OCI-LY3 (cell line): Measurements from ENCODE around the gene MYO16.
A peak's percentile ranks its signal among the peaks of the same experiment; 100 is the strongest.

Experiments used
- H2AFZ ChIP-seq: fragments of 200-600, 300-600 bp; shearing (Covaris generic); 2 replicates; pipeline ENCODE4 v1.6.0; 2014; ENCODE audit warnings: antibody characterized with exemption, low read depth, low read length
- H3K27ac ChIP-seq: fragments of 200-600, 300-600 bp; sonication (generic); 2 replicates; pipeline ENCODE4 v1.5.1; 2014; ENCODE audit warnings: mild to moderate bottlenecking, low read length, moderate library complexity, mixed read lengths
- H3K27me3 ChIP-seq: fragments of 200-600, 300-600 bp; sonication (generic); 2 replicates; pipeline ENCODE4 v1.6.1; 2014; ENCODE audit warnings: low read depth, low read length, mixed read lengths
- H3K36me3 ChIP-seq: fragments of 200-600, 300-600 bp; sonication (generic); replicated peaks from 2 replicates; pipeline ENCODE3; 2014; ENCODE audit warnings: low read depth, low read length, mixed read lengths
- H3K4me1 ChIP-seq: fragments of 300-600, 200-600 bp; sonication (generic); 2 replicates; pipeline ENCODE4 v1.6.1; 2014; ENCODE audit warnings: low read length, mixed read lengths
- H3K4me2 ChIP-seq: fragments of 200-600, 300-600 bp; sonication (generic); 2 replicates; pipeline ENCODE4 v1.6.1; 2014; ENCODE audit warnings: low read length, mixed read lengths
- H3K4me3 ChIP-seq: fragments of 300-600, 200-600 bp; sonication (generic); 2 replicates; pipeline ENCODE4 v1.5.1; 2014; ENCODE audit warnings: antibody characterized with exemption, mild to moderate bottlenecking, low read length, moderate library complexity
- H3K79me2 ChIP-seq: fragments of 300-600, 200-600 bp; shearing (Covaris generic); 2 replicates; pipeline ENCODE4 v1.6.1; 2014; ENCODE audit warnings: mild to moderate bottlenecking, low read length, mixed read lengths
- H3K9ac ChIP-seq: fragments of 300-600, 200-600 bp; shearing (Covaris generic); 2 replicates; pipeline ENCODE4 v1.6.0; 2014; ENCODE audit warnings: mild to moderate bottlenecking, low read length, moderate library complexity
- H3K9me3 ChIP-seq: fragments of 200-600, 300-600 bp; shearing (Covaris generic); 2 replicates; pipeline ENCODE4 v1.6.1; 2014; ENCODE audit warnings: low read length, mixed read lengths; ENCODE audit not compliant: insufficient read depth
- H4K20me1 ChIP-seq: fragments of 200-600, 300-600 bp; sonication (generic); 2 replicates; pipeline ENCODE4 v1.6.1; 2016; ENCODE audit warnings: low read length, mixed read lengths; ENCODE audit not compliant: insufficient read depth
- CTCF ChIP-seq: fragments of 200-600, 300-600 bp; sonication (generic); IDR thresholded peaks from 2 replicates; pipeline ENCODE4 v1.5.1; 2014; ENCODE audit warnings: antibody characterized with exemption, low read length, low read depth
- EZH2phosphoT487 ChIP-seq: fragments of 200-600 bp; shearing (Covaris generic); IDR thresholded peaks from 2 replicates; pipeline ENCODE4 v1.6.1; 2018; ENCODE audit warnings: antibody characterized with exemption, mixed run types, low read depth

Gene MYO16

DNA sequence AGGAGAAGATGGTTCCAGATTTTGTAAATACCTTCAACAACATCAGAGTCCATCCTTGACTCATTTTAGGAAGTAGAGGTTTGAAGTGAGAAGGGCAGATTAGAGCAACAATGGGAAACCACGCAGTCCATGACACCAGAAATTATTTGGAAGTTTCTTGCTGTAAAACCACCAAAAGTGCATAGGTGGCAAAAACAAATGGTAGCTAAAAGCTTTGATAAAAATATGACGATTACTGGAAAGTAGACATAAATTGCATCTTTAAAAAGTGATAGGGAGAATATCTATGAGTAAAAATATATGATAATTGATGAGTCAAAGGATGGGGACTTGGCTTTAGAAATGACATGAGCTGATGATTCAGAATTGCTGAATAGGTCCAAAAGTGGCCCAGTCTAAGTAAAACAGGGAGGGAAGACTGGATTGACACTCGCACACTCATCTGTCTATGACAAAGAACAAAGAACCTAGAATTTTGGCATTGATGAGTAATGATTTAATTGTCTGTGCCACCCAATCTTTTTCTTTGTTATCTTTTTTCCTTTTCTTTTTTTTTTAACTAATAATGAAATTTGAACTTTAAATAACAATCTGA, 472.2 kb downstream of the MYO16 start:
- H3K9me3 ChIP-seq: no peaks in the 10 kb centered on the region
- peaks cover 33% of the 10 kb centered on the region; the same call in 1 of the 2 replicates for H3K27me3 ChIP-seq
- no peaks in the 10 kb centered on the region for H3K79me2 ChIP-seq
- H3K4me3 ChIP-seq: no peak overlapping the region
- H2AFZ ChIP-seq: no peak overlapping the region
- H4K20me1 ChIP-seq: no peaks in the 10 kb centered on the region
- no peaks in the 10 kb centered on the region for H3K36me3 ChIP-seq
- no peak overlapping the region for H3K9ac ChIP-seq
- TF ChIP-seq EZH2phosphoT487 (no peak), CTCF (no peak)
- no peak overlapping the region for H3K27ac ChIP-seq
- peak overlapping the region; percentile 6; the same call in 1 of the 2 replicates for H3K4me2 ChIP-seq
- H3K4me1 ChIP-seq: no peaks in the 10 kb centered on the region

GRCh38 chr13:109105899-109106298, 476.5 kb downstream of the MYO16 start:
- Histone ChIP-seq H3K27ac (no peak overlapping the region), H3K4me3 (no peak overlapping the region), H3K9ac (no peak overlapping the region), H3K4me2 (no peak overlapping the region), H3K27me3 (peaks cover 28% of the 10 kb centered on the region; the same call in 1 of the 2 replicates), H2AFZ (no peak overlapping the region), H3K4me1 (no peaks in the 10 kb centered on the region), H3K9me3 (no peaks in the 10 kb centered on the region), H4K20me1 (no peaks in the 10 kb centered on the region), H3K79me2 (no peaks in the 10 kb centered on the region), H3K36me3 (no peaks in the 10 kb centered on the region)
- TF ChIP-seq EZH2phosphoT487 (no peak), CTCF (no peak)

GRCh38 chr13:109110159-109110558, 480.7 kb downstream of the MYO16 start:
- H2AFZ ChIP-seq: no peak overlapping the region
- H3K9ac ChIP-seq: no peak overlapping the region
- H3K4me2 ChIP-seq: no peak overlapping the region
- H3K36me3 ChIP-seq: no peaks in the 10 kb centered on the region
- peaks cover 9% of the 10 kb centered on the region; the same call in 1 of the 2 replicates for H3K27me3 ChIP-seq
- no peaks in the 10 kb centered on the region for H3K79me2 ChIP-seq
- no peak overlapping the region for H3K27ac ChIP-seq
- H4K20me1 ChIP-seq: no peaks in the 10 kb centered on the region
- H3K4me1 ChIP-seq: no peaks in the 10 kb centered on the region
- H3K4me3 ChIP-seq: no peak overlapping the region
- TF ChIP-seq EZH2phosphoT487 (no peak), CTCF (no peak)
- no peaks in the 10 kb centered on the region for H3K9me3 ChIP-seq

DNA sequence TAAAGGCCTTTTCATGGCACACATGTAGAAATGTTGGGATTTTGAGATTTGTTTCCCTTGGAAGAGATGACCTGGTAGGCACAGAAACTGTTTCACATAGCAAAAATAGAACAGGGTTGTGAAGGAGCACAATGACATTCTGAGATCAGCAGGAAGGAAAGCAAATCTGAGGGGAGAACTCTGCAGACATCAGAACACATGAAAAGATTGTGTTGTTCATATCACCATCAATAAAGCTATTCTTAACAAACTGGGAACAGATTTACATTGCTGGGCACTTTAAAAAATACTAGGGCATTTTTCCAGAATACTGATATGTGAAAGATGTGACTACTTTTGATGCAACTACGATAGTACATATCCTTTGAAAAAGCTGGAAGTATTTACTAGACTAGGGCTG, 481.7 kb downstream of the MYO16 start:
- H3K36me3 ChIP-seq: no peaks in the 10 kb centered on the region
- no peak overlapping the region for H3K27ac ChIP-seq
- no peak overlapping the region for H3K9ac ChIP-seq
- no peak overlapping the region for H3K4me3 ChIP-seq
- H3K27me3 ChIP-seq: peaks cover 3% of the 10 kb centered on the region; the same call in 1 of the 2 replicates
- no peaks in the 10 kb centered on the region for H3K4me1 ChIP-seq
- H3K9me3 ChIP-seq: no peaks in the 10 kb centered on the region
- H4K20me1 ChIP-seq: no peaks in the 10 kb centered on the region
- TF ChIP-seq CTCF: no peak
- no peak for TF ChIP-seq EZH2phosphoT487
- H3K79me2 ChIP-seq: no peaks in the 10 kb centered on the region
- H2AFZ ChIP-seq: no peak overlapping the region
- H3K4me2 ChIP-seq: no peak overlapping the region
